ENCODE measurements around the gene ARFGAP3. TPM values are rescaled to one million over a fixed set of nuclear protein-coding genes. Genes with fewer than 3 reads are reported as not detected.

Gene ARFGAP3
- total RNA-seq, 1 donor from 2014 or later, result 29.8 TPM

DNA sequence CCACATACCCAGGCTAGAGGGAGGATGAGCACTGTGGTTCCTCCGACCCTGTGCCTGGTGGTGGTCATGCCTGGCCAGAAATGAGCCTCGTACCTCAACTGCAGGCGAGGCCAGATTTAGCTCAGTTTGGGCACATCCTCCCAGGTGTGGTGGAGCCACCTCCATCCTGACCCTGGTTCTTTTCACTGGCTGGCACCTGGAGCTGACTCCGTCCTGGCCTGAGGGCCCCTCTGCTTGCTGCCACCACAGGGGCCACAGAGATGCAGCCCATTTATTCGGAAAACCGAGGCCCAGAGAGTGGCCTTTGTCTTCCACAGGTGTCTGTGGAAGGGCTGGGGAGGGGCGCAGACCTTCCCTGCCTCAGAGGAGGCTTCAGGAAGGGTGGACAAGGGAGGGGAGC lies 9.0 kb upstream of the ARFGAP3 start:
- no peaks in the 10 kb centered on the region for H3K9me3 Mint-ChIP-seq (ENCODE audit: unreplicated experiment)
- peaks cover 9% of the 10 kb centered on the region for H3K36me3 Mint-ChIP-seq (ENCODE audit: low read depth, unreplicated experiment)
- no peak for TF ChIP-seq CTCF (IDR thresholded peaks at IDR 0.05; ENCODE audit: unreplicated experiment)
- H3K4me3 Mint-ChIP-seq (ENCODE audit: unreplicated experiment), result no peak overlapping the region
- H3K27ac Mint-ChIP-seq (ENCODE audit: unreplicated experiment), result no peak overlapping the region
- H3K4me1 Mint-ChIP-seq (ENCODE audit: unreplicated experiment), result peaks cover 11% of the 10 kb centered on the region
- peaks cover 5% of the 10 kb centered on the region for H3K27me3 Mint-ChIP-seq (ENCODE audit: unreplicated experiment)
- no peak for DNase-seq (ENCODE audit: low spot score)

- Mint-ChIP-seq H3K36me3 (ENCODE audit: low read depth, unreplicated experiment) (peaks cover 4% of the 10 kb centered on the region), H3K27me3 (ENCODE audit: unreplicated experiment) (peaks cover 6% of the 10 kb centered on the region)
Observed at GRCh38 chr22:42865536-42865935, 8.5 kb upstream of the ARFGAP3 start.

DNA sequence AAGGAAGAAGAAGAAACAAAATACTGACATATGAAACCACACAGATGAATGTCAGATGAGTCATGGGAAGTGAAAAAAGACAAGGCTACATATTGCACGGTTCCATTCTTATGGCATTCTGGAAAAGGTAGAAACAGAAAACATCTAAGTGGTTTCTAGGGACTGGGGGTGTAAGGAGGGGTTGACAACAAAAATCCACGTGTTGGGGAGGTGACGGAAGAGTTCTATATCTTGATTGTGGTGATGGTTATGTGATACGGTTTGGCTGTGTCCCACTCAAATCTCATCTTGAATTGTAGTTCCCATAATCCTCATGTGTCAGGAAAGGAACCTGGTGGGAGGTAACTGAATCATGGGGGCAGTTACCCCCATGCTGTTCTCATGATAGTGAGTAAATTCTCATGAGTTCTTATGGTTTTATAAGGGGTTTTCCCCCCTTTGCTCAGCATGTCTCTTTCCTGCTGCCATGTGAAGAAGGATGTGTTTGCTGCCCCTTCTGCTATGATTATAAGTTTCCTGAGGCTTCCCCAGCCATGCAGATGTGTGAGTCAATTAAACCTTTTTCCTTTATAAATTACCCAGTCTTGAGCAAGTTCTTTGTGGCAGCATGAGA lies 6.4 kb upstream of the ARFGAP3 start:
- no peak for DNase-seq (ENCODE audit: low spot score)
- H3K27me3 Mint-ChIP-seq (ENCODE audit: unreplicated experiment), result peaks cover 5% of the 10 kb centered on the region
- H3K27ac Mint-ChIP-seq (ENCODE audit: unreplicated experiment), result no peak overlapping the region
- peaks cover 4% of the 10 kb centered on the region for H3K36me3 Mint-ChIP-seq (ENCODE audit: low read depth, unreplicated experiment)
- no peak for TF ChIP-seq CTCF (IDR thresholded peaks at IDR 0.05; ENCODE audit: unreplicated experiment)
- no peak overlapping the region for H3K4me3 Mint-ChIP-seq (ENCODE audit: unreplicated experiment)
- no peaks in the 10 kb centered on the region for H3K9me3 Mint-ChIP-seq (ENCODE audit: unreplicated experiment)
- peaks cover 11% of the 10 kb centered on the region for H3K4me1 Mint-ChIP-seq (ENCODE audit: unreplicated experiment)

More at GRCh38 chr22:42865536-42865935, 8.5 kb upstream of the ARFGAP3 start:
- TF ChIP-seq CTCF (IDR thresholded peaks at IDR 0.05; ENCODE audit: unreplicated experiment), result no peak
- Mint-ChIP-seq H3K4me3 (ENCODE audit: unreplicated experiment) (no peak overlapping the region), H3K27ac (ENCODE audit: unreplicated experiment) (no peak overlapping the region), H3K9me3 (ENCODE audit: unreplicated experiment) (no peaks in the 10 kb centered on the region), H3K4me1 (ENCODE audit: unreplicated experiment) (peaks cover 11% of the 10 kb centered on the region)
- DNase-seq (ENCODE audit: low spot score), result no peak

- no peak for TF ChIP-seq CTCF (IDR thresholded peaks at IDR 0.05; ENCODE audit: unreplicated experiment)
- H3K27me3 Mint-ChIP-seq (ENCODE audit: unreplicated experiment), result peaks cover 8% of the 10 kb centered on the region
- peak overlapping the region; percentile 29 for H3K4me3 Mint-ChIP-seq (ENCODE audit: unreplicated experiment)
- peaks cover 4% of the 10 kb centered on the region for H3K4me1 Mint-ChIP-seq (ENCODE audit: unreplicated experiment)
- H3K27ac Mint-ChIP-seq (ENCODE audit: unreplicated experiment), result no peak overlapping the region
- H3K9me3 Mint-ChIP-seq (ENCODE audit: unreplicated experiment), result no peaks in the 10 kb centered on the region
- peaks cover 4% of the 10 kb centered on the region for H3K36me3 Mint-ChIP-seq (ENCODE audit: low read depth, unreplicated experiment)
- DNase-seq (ENCODE audit: low spot score), result no peak
Observed at GRCh38 chr22:42862045-42862734, 5.1 kb upstream of the ARFGAP3 start.

DNA sequence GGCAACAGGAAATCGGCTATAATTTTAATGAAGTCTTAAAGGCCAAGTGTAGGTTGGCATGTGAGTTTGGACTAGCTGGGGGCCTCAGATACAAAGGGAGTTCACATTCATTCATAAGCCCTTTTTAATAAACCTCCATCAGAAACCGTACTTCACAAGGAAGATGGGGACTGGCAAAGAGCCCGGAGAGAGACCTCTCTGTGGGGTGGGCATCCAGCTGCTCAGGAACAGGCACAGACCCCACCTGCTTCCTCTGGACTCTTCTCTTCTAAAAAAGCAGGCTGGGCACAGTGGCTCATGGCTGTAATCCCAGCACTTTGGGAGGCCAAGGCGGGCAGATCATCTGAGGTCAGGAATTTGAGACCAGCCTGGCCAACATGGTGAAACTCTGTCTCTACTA lies 3.9 kb upstream of the ARFGAP3 start:
- peaks cover 11% of the 10 kb centered on the region for H3K27me3 Mint-ChIP-seq (ENCODE audit: unreplicated experiment)
- H3K9me3 Mint-ChIP-seq (ENCODE audit: unreplicated experiment), result no peaks in the 10 kb centered on the region
- TF ChIP-seq CTCF (IDR thresholded peaks at IDR 0.05; ENCODE audit: unreplicated experiment), result no peak
- H3K27ac Mint-ChIP-seq (ENCODE audit: unreplicated experiment), result no peak overlapping the region
- H3K4me3 Mint-ChIP-seq (ENCODE audit: unreplicated experiment), result no peak overlapping the region
- no peak for DNase-seq (ENCODE audit: low spot score)
- peaks cover 4% of the 10 kb centered on the region for H3K36me3 Mint-ChIP-seq (ENCODE audit: low read depth, unreplicated experiment)
- H3K4me1 Mint-ChIP-seq (ENCODE audit: unreplicated experiment), result peaks cover 4% of the 10 kb centered on the region

Measured in endothelial cell (in vitro differentiated cells).